SK-N-SH (cell line): ENCODE measurements around the gene UBAC2.

ENCODE experiments used
- FOXJ3 ChIP-seq: sonication (generic); formaldehyde crosslinking; IDR thresholded peaks from 2 replicates; pipeline ENCODE4 v1.5.1; 2020; ENCODE audit warnings: mild to moderate bottlenecking, missing genetic modification reagents
- POLR2AphosphoS5 ChIP-seq: IDR thresholded peaks from 2 replicates; pipeline ENCODE4 v1.6.1; 2012; ENCODE audit warnings: low read depth, low read length
- YY1 ChIP-seq: IDR thresholded peaks from 2 replicates; pipeline ENCODE4 v1.4.0; 2012; ENCODE audit warnings: low read depth, mild to moderate bottlenecking
- TF ChIP-seq, protein P1 (sequence below): IDR thresholded peaks from 2 replicates; pipeline ENCODE4 v1.6.1; 2012; ENCODE audit warnings: mild to moderate bottlenecking, low read depth, low read length, moderate library complexity
- TF ChIP-seq, protein P2 (sequence below): fragments of 200-600 bp; sonication (generic); IDR thresholded peaks from 2 replicates; pipeline ENCODE4 v1.6.1; 2017; ENCODE audit warnings: antibody characterized with exemption, mild to moderate bottlenecking, moderate library complexity

DNA sequence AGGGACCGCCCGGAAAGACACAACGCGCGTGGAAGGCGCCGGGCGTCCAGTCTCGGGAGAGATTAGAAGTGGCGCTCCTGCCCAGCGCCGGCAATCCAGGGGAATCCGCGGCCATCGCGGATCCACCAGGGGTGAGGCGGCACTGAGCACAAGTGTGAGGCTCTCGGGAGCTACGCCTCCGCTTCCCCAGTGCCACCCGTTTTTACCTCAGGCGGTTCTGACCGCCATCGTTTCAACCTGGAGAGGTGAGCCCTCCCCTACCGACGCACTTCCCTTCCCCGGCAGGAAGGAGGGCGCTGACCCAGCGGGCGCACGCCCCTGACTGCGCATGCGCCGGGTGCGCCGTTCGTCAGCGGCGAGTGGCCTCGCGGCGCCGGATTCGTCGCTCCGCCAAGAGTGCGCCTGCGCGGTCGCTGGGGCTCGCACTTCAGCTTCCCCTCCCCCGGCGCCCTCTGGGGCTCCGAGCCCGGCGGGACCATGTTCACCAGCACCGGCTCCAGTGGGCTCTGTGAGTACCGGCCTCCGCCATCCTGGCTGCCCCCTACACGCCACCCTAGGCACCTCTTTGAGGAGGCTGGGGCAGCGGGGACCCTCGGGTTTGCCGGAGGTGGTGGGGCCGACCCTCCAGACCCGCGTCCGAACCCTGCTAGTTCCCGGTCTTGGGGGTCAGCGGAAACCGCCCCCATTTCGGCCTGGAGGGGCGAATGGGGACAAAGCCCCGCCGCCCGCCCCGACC, at the start of gene UBAC2:
- peak; percentile 98 for TF ChIP-seq POLR2AphosphoS5
- no peak for TF ChIP-seq FOXJ3
- TF ChIP-seq, protein P1, sequence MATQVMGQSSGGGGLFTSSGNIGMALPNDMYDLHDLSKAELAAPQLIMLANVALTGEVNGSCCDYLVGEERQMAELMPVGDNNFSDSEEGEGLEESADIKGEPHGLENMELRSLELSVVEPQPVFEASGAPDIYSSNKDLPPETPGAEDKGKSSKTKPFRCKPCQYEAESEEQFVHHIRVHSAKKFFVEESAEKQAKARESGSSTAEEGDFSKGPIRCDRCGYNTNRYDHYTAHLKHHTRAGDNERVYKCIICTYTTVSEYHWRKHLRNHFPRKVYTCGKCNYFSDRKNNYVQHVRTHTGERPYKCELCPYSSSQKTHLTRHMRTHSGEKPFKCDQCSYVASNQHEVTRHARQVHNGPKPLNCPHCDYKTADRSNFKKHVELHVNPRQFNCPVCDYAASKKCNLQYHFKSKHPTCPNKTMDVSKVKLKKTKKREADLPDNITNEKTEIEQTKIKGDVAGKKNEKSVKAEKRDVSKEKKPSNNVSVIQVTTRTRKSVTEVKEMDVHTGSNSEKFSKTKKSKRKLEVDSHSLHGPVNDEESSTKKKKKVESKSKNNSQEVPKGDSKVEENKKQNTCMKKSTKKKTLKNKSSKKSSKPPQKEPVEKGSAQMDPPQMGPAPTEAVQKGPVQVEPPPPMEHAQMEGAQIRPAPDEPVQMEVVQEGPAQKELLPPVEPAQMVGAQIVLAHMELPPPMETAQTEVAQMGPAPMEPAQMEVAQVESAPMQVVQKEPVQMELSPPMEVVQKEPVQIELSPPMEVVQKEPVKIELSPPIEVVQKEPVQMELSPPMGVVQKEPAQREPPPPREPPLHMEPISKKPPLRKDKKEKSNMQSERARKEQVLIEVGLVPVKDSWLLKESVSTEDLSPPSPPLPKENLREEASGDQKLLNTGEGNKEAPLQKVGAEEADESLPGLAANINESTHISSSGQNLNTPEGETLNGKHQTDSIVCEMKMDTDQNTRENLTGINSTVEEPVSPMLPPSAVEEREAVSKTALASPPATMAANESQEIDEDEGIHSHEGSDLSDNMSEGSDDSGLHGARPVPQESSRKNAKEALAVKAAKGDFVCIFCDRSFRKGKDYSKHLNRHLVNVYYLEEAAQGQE, result 0 out of 2 replicates have a peak, but pooled peaks have one; percentile 19
- TF ChIP-seq, protein P2, sequence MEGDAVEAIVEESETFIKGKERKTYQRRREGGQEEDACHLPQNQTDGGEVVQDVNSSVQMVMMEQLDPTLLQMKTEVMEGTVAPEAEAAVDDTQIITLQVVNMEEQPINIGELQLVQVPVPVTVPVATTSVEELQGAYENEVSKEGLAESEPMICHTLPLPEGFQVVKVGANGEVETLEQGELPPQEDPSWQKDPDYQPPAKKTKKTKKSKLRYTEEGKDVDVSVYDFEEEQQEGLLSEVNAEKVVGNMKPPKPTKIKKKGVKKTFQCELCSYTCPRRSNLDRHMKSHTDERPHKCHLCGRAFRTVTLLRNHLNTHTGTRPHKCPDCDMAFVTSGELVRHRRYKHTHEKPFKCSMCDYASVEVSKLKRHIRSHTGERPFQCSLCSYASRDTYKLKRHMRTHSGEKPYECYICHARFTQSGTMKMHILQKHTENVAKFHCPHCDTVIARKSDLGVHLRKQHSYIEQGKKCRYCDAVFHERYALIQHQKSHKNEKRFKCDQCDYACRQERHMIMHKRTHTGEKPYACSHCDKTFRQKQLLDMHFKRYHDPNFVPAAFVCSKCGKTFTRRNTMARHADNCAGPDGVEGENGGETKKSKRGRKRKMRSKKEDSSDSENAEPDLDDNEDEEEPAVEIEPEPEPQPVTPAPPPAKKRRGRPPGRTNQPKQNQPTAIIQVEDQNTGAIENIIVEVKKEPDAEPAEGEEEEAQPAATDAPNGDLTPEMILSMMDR, result peak; percentile 10; the same call in 1 of the 2 replicates
- TF ChIP-seq YY1, result peak; percentile 85
